Adipose tissue (tissue), 3 donors: ENCODE results near the gene PTPRT. TPM values are rescaled to one million over a fixed set of nuclear protein-coding genes. Genes with fewer than 3 reads are reported as not detected.
"Not testable (repeated sequence)": the region's sequence is repeated elsewhere in the genome, so short reads cannot be mapped to it uniquely, and the experiment has no call there.

Source experiments
- H3K27ac ChIP-seq: one replicate; pipeline ENCODE4 v1.5.1; 2013; ENCODE audit warnings: low read depth, low read length
- WGBS, 3 donors: extraction: QIAGEN DNeasy Blood & Tissue Kit; methylation state at CpG; one replicate each; pipeline ENCODE4 v1.1.7; 2013; 5-methylcytosine and 5-hydroxymethylcytosine counted together
- polyA plus RNA-seq, 3 donors: library from polyadenylated mRNA; stranded (reverse); fragments of 200-250 nt; gene quantifications; one replicate each; pipeline ENCODE4 v1.2.3, GENCODE V29; 2013
- donor health status: healthy with polysubstance abuse.
- donor health status: Bipolar disorder and iron deficiency.
- donor health status: healthy.

The PTPRT gene
- polyA plus RNA-seq, 3 donors, result 0.04 to 0.30 (median 0.11) TPM

- no peak overlapping the region for H3K27ac ChIP-seq
- WGBS, 3 donors, result 63 to 78% (median 66%) methylated on average over 3 of the region's 3 CpGs
Observed at GRCh38 chr20:42212391-42212790, 977.3 kb downstream of the PTPRT start.

- WGBS, 3 donors, result 65 to 73% (median 66%) methylated on average over 8 to 14 of the region's 15 CpGs
- not testable (repeated sequence) for H3K27ac ChIP-seq
Observed at GRCh38 chr20:42206557-42206956, 983.1 kb downstream of the PTPRT start.

GRCh38 chr20:42204109-42204660 is 985.5 kb downstream of the PTPRT start:
- H3K27ac ChIP-seq, result no peak overlapping the region
- WGBS, 3 donors, result 48 to 60% (median 49%) methylated on average over 9 of the region's 9 CpGs

- no peak overlapping the region for H3K27ac ChIP-seq
Observed at GRCh38 chr20:42197599-42197998, 992.1 kb downstream of the PTPRT start.

GRCh38 chr20:42193119-42193518 is 996.6 kb downstream of the PTPRT start:
- 45 to 80% (median 59%) methylated on average over 2 of the region's 2 CpGs for WGBS, 3 donors
- H3K27ac ChIP-seq, result no peak overlapping the region

GRCh38 chr20:42192321-42192720 is 997.4 kb downstream of the PTPRT start:
- H3K27ac ChIP-seq, result no peak overlapping the region
- 39 to 42% (median 40%) methylated on average over 2 of the region's 2 CpGs for WGBS, 3 donors

GRCh38 chr20:42191140-42191860 is 998.4 kb downstream of the PTPRT start:
- H3K27ac ChIP-seq, result no peak overlapping the region
- whole genome bisulfite sequencing, 3 donors, result 47 to 62% (median 57%) methylated on average over 4 of the region's 4 CpGs

GRCh38 chr20:42190084-42190483 is 999.6 kb downstream of the PTPRT start:
- H3K27ac ChIP-seq, result no peak overlapping the region
- 71 to 82% (median 77%) methylated on average over 3 of the region's 3 CpGs for WGBS, 3 donors

GRCh38 chr20:42186337-42186736 is 1003.4 kb downstream of the PTPRT start:
- no peak overlapping the region for H3K27ac ChIP-seq
- WGBS, 3 donors, result 45 to 64% (median 47%) methylated on average over 3 of the region's 3 CpGs

GRCh38 chr20:42183147-42183546 is 1006.6 kb downstream of the PTPRT start:
- 52 to 61% (median 57%) methylated on average over 4 of the region's 4 CpGs for WGBS, 3 donors
- no peak overlapping the region for H3K27ac ChIP-seq

GRCh38 chr20:42181064-42181463 is 1008.6 kb downstream of the PTPRT start:
- H3K27ac ChIP-seq, result no peak overlapping the region

- WGBS, 3 donors, result 25 to 35% (median 28%) methylated on average over 4 of the region's 4 CpGs
- H3K27ac ChIP-seq, result no peak overlapping the region
Observed at GRCh38 chr20:42179768-42180167, 1009.9 kb downstream of the PTPRT start.

- no peak overlapping the region for H3K27ac ChIP-seq
- WGBS, 3 donors, result 8 to 21% (median 10%) methylated on average over 2 of the region's 2 CpGs
Observed at GRCh38 chr20:42173440-42173839, 1016.3 kb downstream of the PTPRT start.

GRCh38 chr20:42164121-42164890 is 1025.4 kb downstream of the PTPRT start:
- 65 to 77% (median 68%) methylated on average over 7 of the region's 7 CpGs for WGBS, 3 donors

GRCh38 chr20:42161228-42161829 is 1028.4 kb downstream of the PTPRT start:
- WGBS, 3 donors, result 71 to 85% (median 80%) methylated on average over 14 of the region's 14 CpGs
- no peak overlapping the region for H3K27ac ChIP-seq

More at GRCh38 chr20:42164121-42164890, 1025.4 kb downstream of the PTPRT start:
- no peak overlapping the region for H3K27ac ChIP-seq

GRCh38 chr20:42159808-42160207 is 1029.9 kb downstream of the PTPRT start:
- H3K27ac ChIP-seq, result no peak overlapping the region
- 44 to 47% (median 46%) methylated on average over 3 of the region's 3 CpGs for WGBS, 3 donors

- WGBS, 3 donors, result 79 to 86% (median 86%) methylated on average over 1 of the region's 1 CpG
- no peak overlapping the region for H3K27ac ChIP-seq
Observed at GRCh38 chr20:42158272-42158671, 1031.4 kb downstream of the PTPRT start.

GRCh38 chr20:42155586-42155985 is 1034.1 kb downstream of the PTPRT start:
- no peak overlapping the region for H3K27ac ChIP-seq
- WGBS, 3 donors, result 73 to 79% (median 78%) methylated on average over 4 of the region's 4 CpGs

- WGBS, 3 donors, result 68 to 73% (median 70%) methylated on average over 6 of the region's 6 CpGs
Observed at GRCh38 chr20:42152575-42152974, 1037.1 kb downstream of the PTPRT start.

More at GRCh38 chr20:42152575-42152974, 1037.1 kb downstream of the PTPRT start:
- H3K27ac ChIP-seq, result no peak overlapping the region
